Ovary (tissue), 9 donors: Measurements from ENCODE around the gene LRRTM4. TPM values are rescaled to one million over a fixed set of nuclear protein-coding genes. Genes with fewer than 3 reads are reported as not detected.
"Not testable (repeated sequence)": the region's sequence is repeated elsewhere in the genome, so short reads cannot be mapped to it uniquely, and the experiment has no call there.

Experiments used
- DNase-seq, 5 donors: peaks; one replicate each; pipeline ENCODE4 v3.0.0-alpha.2; 2019 to 2020
- H3K27ac ChIP-seq, 2 donors: fragments of 200-600 bp; one replicate each; pipeline versions ENCODE4 v1.5.1 to v1.8.0; 2019 to 2022
- H3K27me3 ChIP-seq: fragments of 200-600 bp; one replicate; pipeline ENCODE4 v1.8.0; 2022
- H3K36me3 ChIP-seq: fragments of 200-600 bp; sonication (generic); one replicate; pipeline ENCODE4 v1.5.1; 2019
- H3K4me1 ChIP-seq: one replicate; pipeline ENCODE4 v1.8.1; 2013; ENCODE audit warnings: mild to moderate bottlenecking, moderate library complexity; ENCODE audit not compliant: insufficient read depth
- H3K4me3 ChIP-seq: fragments of 200-600 bp; sonication (generic); one replicate; pipeline ENCODE4 v1.5.1; 2017
- H3K9me3 ChIP-seq, 2 donors: fragments of 200-600 bp in 1 of 2; sonication (generic) in 1 of 2; one replicate each; pipeline versions ENCODE4 v1.5.1 to v1.8.1; 2013 to 2019; ENCODE audit warnings: mild to moderate bottlenecking in 1 of 2, moderate library complexity in 1 of 2
- EP300 ChIP-seq: sonication (generic); formaldehyde crosslinking; IDR thresholded peaks from one replicate; pipeline ENCODE4 v1.6.1; 2017; ENCODE audit warnings: antibody characterized with exemption
- POLR2A ChIP-seq: fragments of 450-650 bp; IDR thresholded peaks from one replicate; pipeline ENCODE4 v1.6.1; 2017; ENCODE audit warnings: antibody characterized with exemption, mild to moderate bottlenecking, moderate library complexity
- WGBS, 3 donors: extraction: QIAGEN DNeasy Blood & Tissue Kit in 1 of 3; methylation state at CpG; one replicate each; pipeline versions ENCODE4 v1.1.5 to v1.1.7; 2013 to 2017; 5-methylcytosine and 5-hydroxymethylcytosine counted together
- intact Hi-C, 4 donors: fragments of 100-400 bp; cut with DNase I; formaldehyde crosslinking; loops; one replicate each; pipeline versions ENCODE4 v1.11.0 to v1.15.1; 2022 to 2023
- polyA plus RNA-seq, 2 donors: library from polyadenylated mRNA; stranded (reverse); fragments of 200-250 nt in 1 of 2; fragments of 350-450 nt in 1 of 2; fragmentation: Illumina TruSeq in 1 of 2; extraction: RNeasy Lipid Tissue Mini Kit (QIAGEN cat#74804) in 1 of 2; gene quantifications; one replicate each; pipeline ENCODE4 v1.2.3, GENCODE V29; 2013 to 2014
- total RNA-seq, 7 donors: library from RNA; depleted of rRNA in 2 of 7; stranded (reverse); fragments of >200 nt in 2 of 7; fragmentation: NEBNext Ultra II Directional in 3 of 7; extraction: Animal tissue kit (Norgen Biotek cat#: 25700) in 3 of 7; gene quantifications; one replicate each; pipeline versions ENCODE4 v1.1.0 to v1.2.4, GENCODE V29; 2016 to 2023
- TF ChIP-seq, protein P1 (sequence below), 3 donors: fragments of 450-650 bp in 2 of 3; fragments of 200-600 bp in 1 of 3; IDR thresholded peaks; one replicate each; pipeline versions ENCODE4 v1.5.1 to v1.8.0; 2016 to 2022; ENCODE audit warnings: antibody characterized with exemption in 3 of 3, mild to moderate bottlenecking in 1 of 3
- donor health status: DM: no; HTN: no; CAD: no; lungs with moderate emphysema.
- donor health status: DM: no; HTN: no; CAD: no.
- donor health status: Bipolar disorder and iron deficiency.
- donor health status: DM: yes; HTN: yes; CAD: no.
- donor health status: DM: no; HTN: no; CAD: no.
- donor health status: DM: yes; HTN: yes; CAD: no.

Gene LRRTM4
- total and polyA plus RNA-seq, 9 donors: 0.01 to 2.2 (median 0.71) TPM; not detected in 2

- TF ChIP-seq, protein P1, sequence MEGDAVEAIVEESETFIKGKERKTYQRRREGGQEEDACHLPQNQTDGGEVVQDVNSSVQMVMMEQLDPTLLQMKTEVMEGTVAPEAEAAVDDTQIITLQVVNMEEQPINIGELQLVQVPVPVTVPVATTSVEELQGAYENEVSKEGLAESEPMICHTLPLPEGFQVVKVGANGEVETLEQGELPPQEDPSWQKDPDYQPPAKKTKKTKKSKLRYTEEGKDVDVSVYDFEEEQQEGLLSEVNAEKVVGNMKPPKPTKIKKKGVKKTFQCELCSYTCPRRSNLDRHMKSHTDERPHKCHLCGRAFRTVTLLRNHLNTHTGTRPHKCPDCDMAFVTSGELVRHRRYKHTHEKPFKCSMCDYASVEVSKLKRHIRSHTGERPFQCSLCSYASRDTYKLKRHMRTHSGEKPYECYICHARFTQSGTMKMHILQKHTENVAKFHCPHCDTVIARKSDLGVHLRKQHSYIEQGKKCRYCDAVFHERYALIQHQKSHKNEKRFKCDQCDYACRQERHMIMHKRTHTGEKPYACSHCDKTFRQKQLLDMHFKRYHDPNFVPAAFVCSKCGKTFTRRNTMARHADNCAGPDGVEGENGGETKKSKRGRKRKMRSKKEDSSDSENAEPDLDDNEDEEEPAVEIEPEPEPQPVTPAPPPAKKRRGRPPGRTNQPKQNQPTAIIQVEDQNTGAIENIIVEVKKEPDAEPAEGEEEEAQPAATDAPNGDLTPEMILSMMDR (IDR thresholded peaks at IDR 0.05): no peak
- TF ChIP-seq POLR2A (no peak), EP300 (no peak)
- Histone ChIP-seq H3K36me3 (no peaks in the 10 kb centered on the region), H3K4me1 (no peaks in the 10 kb centered on the region), H3K9me3 (no peaks in the 10 kb centered on the region), H3K27ac (no peak overlapping the region), H3K27me3 (no peaks in the 10 kb centered on the region), H3K4me3 (no peak overlapping the region)
- intact Hi-C loops: no loop called here
- WGBS, 3 donors: 74 to 87% (median 75%) methylated on average over 4 of the region's 4 CpGs
- no peak for DNase-seq
These were observed 728.4 kb downstream of the LRRTM4 start for GRCh38 chr2:76793647-76794334.

- DNase-seq, H3K9me3 ChIP-seq, intact Hi-C loops, H3K36me3 ChIP-seq, H3K4me1 ChIP-seq, H3K27me3 ChIP-seq, H3K27ac ChIP-seq, H3K4me3 ChIP-seq: not testable (repeated sequence)
- WGBS, 3 donors: 88 to 95% (median 93%) methylated on average over 22 of the region's 22 CpGs
These were observed 740.9 kb downstream of the LRRTM4 start for GRCh38 chr2:76781313-76781712.

DNA sequence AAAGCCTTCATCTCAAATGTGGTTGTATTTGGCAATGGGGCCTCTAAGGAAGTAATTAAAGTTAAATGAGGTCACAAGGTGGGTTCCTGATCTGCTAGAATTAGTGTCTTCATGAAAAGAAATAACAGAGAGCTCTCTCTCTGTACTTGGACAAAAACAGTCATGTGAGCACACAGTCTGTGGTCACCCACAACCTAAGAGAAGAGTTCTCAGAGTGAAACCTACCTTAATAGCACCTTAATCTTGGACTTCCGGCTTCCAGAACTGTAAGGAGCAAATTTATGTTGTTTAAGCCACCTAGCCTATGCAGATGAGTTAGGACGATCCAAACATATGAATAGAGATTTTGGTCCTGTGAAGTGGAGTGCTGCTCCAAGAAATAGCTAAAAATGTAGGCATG is 758.9 kb downstream of the LRRTM4 start:
- WGBS, 3 donors: 77 to 97% (median 82%) methylated on average over 2 of the region's 2 CpGs
- Histone ChIP-seq H3K9me3 (no peaks in the 10 kb centered on the region), H3K4me1 (no peaks in the 10 kb centered on the region), H3K36me3 (no peaks in the 10 kb centered on the region), H3K4me3 (no peak overlapping the region), H3K27me3 (no peaks in the 10 kb centered on the region), H3K27ac (no peak overlapping the region)
- intact Hi-C loops: no loop called here
- TF ChIP-seq, protein P1 (IDR thresholded peaks at IDR 0.05): no peak
- TF ChIP-seq EP300 (no peak), POLR2A (no peak)
- DNase-seq: no peak

- Histone ChIP-seq H3K4me3 (no peak overlapping the region), H3K27ac (no peak overlapping the region), H3K27me3 (no peaks in the 10 kb centered on the region), H3K36me3 (no peaks in the 10 kb centered on the region), H3K9me3 (no peaks in the 10 kb centered on the region), H3K4me1 (no peaks in the 10 kb centered on the region)
- DNase-seq: no peak
- TF ChIP-seq, protein P1 (IDR thresholded peaks at IDR 0.05): no peak
- no peak for TF ChIP-seq POLR2A
- TF ChIP-seq EP300: no peak
- WGBS, 3 donors: 86 to 90% (median 87%) methylated on average over 4 of the region's 4 CpGs
- intact Hi-C loops: no loop called here
These were observed 761.8 kb downstream of the LRRTM4 start for GRCh38 chr2:76760367-76760704.

GRCh38 chr2:76759634-76760366 is 762.4 kb downstream of the LRRTM4 start:
- WGBS, 3 donors: 81% methylated on average over 7 of the region's 7 CpGs
- no peak for DNase-seq
- Histone ChIP-seq H3K27ac (no peak overlapping the region), H3K4me3 (no peak overlapping the region), H3K27me3 (no peaks in the 10 kb centered on the region), H3K4me1 (no peaks in the 10 kb centered on the region), H3K36me3 (no peaks in the 10 kb centered on the region), H3K9me3 (no peaks in the 10 kb centered on the region)
- no peak for TF ChIP-seq EP300
- no peak for TF ChIP-seq POLR2A
- TF ChIP-seq, protein P1 (IDR thresholded peaks at IDR 0.05): no peak
- intact Hi-C loops: no loop called here
